ENCODE results near the gene NPIPB13.
"Not testable (repeated sequence)": the region's sequence is repeated elsewhere in the genome, so short reads cannot be mapped to it uniquely, and the experiment has no call there.

The NPIPB13 gene

GRCh38 chr16:30248379-30248778 is at the start of gene NPIPB13:
NPIPB13 (minus strand) TSS chr16:30248479; CDS start chr16:30245573, 2,906 bp downstream.
- not testable (repeated sequence) for DNase-seq

- not testable (repeated sequence) for DNase-seq
These were observed 34.1 kb upstream of the NPIPB13 start for GRCh38 chr16:30282357-30282756.

GRCh38 chr16:30278523-30278922 is 30.2 kb upstream of the NPIPB13 start:
- not testable (repeated sequence) for DNase-seq

- not testable (repeated sequence) for DNase-seq
These were observed 31.2 kb downstream of the NPIPB13 start for GRCh38 chr16:30217082-30217481.

GRCh38 chr16:30211414-30211813 is 36.9 kb downstream of the NPIPB13 start:
- not testable (repeated sequence) for DNase-seq

- DNase-seq: not testable (repeated sequence)
These were observed 39.2 kb downstream of the NPIPB13 start for GRCh38 chr16:30209032-30209431.

GRCh38 chr16:30207063-30207704 is 41.1 kb downstream of the NPIPB13 start:
- DNase-seq: not testable (repeated sequence)

- not testable (repeated sequence) for DNase-seq
These were observed 42.0 kb downstream of the NPIPB13 start for GRCh38 chr16:30206252-30206651.

- DNase-seq: not testable (repeated sequence)
These were observed 42.6 kb downstream of the NPIPB13 start for GRCh38 chr16:30205541-30206236.

- DNase-seq: not testable (repeated sequence)
These were observed 48.5 kb downstream of the NPIPB13 start for GRCh38 chr16:30199608-30200343.

GRCh38 chr16:30199049-30199448 is 49.2 kb downstream of the NPIPB13 start, which contains the start of gene SULT1A3:
SULT1A3 (plus strand) TSS chr16:30199255; CDS start chr16:30200729, 1,474 bp downstream.
- not testable (repeated sequence) for DNase-seq

Measured in bone marrow (tissue), 2 donors.